ENCODE measurements around the gene KLHL5.

DNA sequence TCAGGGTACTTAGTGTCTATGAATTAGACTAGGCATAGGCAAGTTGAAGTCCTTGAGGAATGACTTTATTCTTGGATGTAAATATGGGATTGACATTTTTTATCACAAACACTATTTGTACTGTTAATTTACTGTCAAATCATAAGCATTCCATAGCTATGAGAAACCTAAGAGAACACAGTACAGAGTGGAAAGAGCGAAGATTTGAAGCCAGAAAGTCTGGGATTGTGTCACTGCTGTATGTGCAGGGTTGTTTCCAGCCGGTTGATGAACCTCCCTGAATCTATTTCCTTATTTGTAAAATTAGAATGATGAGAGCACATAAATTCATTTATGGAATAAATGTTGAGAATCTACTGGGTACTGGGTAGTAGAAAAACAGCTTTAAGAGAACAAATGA lies 14.4 kb upstream of the KLHL5 start:
- TF ChIP-seq, protein P1, sequence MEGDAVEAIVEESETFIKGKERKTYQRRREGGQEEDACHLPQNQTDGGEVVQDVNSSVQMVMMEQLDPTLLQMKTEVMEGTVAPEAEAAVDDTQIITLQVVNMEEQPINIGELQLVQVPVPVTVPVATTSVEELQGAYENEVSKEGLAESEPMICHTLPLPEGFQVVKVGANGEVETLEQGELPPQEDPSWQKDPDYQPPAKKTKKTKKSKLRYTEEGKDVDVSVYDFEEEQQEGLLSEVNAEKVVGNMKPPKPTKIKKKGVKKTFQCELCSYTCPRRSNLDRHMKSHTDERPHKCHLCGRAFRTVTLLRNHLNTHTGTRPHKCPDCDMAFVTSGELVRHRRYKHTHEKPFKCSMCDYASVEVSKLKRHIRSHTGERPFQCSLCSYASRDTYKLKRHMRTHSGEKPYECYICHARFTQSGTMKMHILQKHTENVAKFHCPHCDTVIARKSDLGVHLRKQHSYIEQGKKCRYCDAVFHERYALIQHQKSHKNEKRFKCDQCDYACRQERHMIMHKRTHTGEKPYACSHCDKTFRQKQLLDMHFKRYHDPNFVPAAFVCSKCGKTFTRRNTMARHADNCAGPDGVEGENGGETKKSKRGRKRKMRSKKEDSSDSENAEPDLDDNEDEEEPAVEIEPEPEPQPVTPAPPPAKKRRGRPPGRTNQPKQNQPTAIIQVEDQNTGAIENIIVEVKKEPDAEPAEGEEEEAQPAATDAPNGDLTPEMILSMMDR (IDR thresholded peaks at IDR 0.05), result no peak
- TF ChIP-seq POLR2A (IDR thresholded peaks at IDR 0.05), result no peak

Measured in body of pancreas (tissue), 4 donors.